Prostate gland (tissue), 2 donors: Measurements from ENCODE around the gene MYDGF. TPM values are rescaled to one million over a fixed set of nuclear protein-coding genes. Genes with fewer than 3 reads are reported as not detected.

ENCODE experiments used
- DNase-seq: peaks from one replicate; pipeline ENCODE4 v3.0.0-alpha.2; 2019; ENCODE audit warnings: low spot score
- H3K27ac ChIP-seq, 2 donors: fragments of 200-600 bp; sonication (generic); 2 replicates each; pipeline ENCODE4 v1.5.1; 2017 to 2019
- H3K27me3 ChIP-seq: fragments of 200-600 bp; sonication (generic); replicated peaks from 2 replicates; pipeline ENCODE4 v1.5.1; 2019; ENCODE audit not compliant: insufficient read depth
- H3K36me3 ChIP-seq, 2 donors: fragments of 200-600 bp; sonication (generic); 1 replicate in 1 of 2; 2 replicates in 1 of 2; pipeline versions ENCODE4 v1.5.1 to v1.8.1; 2017 to 2019
- H3K4me1 ChIP-seq: fragments of 200-600 bp; sonication (generic); replicated peaks from 2 replicates; pipeline ENCODE4 v1.5.1; 2019
- H3K4me3 ChIP-seq, 2 donors: fragments of 200-600 bp; sonication (generic); 2 replicates each; pipeline ENCODE4 v1.5.1; 2017 to 2019
- H3K9me3 ChIP-seq: fragments of 200-600 bp; sonication (generic); 2 replicates; pipeline ENCODE4 v1.5.1; 2017
- CTCF ChIP-seq, 4 experiments: fragments of 200-600 bp in 2 of 4; fragments of 450-650 bp in 2 of 4; sonication (generic) in 2 of 4; IDR thresholded peaks; 1 replicate in 3 of 4; 2 replicates in 1 of 4; pipeline ENCODE4 v1.5.1; 2016 to 2019; ENCODE audit warnings: antibody characterized with exemption in 4 of 4, mild to moderate bottlenecking in 2 of 4, moderate library complexity in 2 of 4
- POLR2A ChIP-seq: fragments of 450-650 bp; IDR thresholded peaks from one replicate; pipeline ENCODE4 v1.6.1; 2016; ENCODE audit warnings: antibody characterized with exemption, mild to moderate bottlenecking
- POLR2AphosphoS5 ChIP-seq: sonication (generic); formaldehyde crosslinking; IDR thresholded peaks from one replicate; pipeline ENCODE4 v1.6.1; 2017; ENCODE audit warnings: antibody characterized with exemption
- WGBS: methylation state at CpG from one replicate; pipeline ENCODE4 v1.1.5; 2018; 5-methylcytosine and 5-hydroxymethylcytosine counted together
- intact Hi-C: fragments of 100-400 bp; cut with DNase I; formaldehyde crosslinking; loops from one replicate; pipeline ENCODE4 v1.14.2; 2022
- total RNA-seq, 2 donors: library from RNA; depleted of rRNA; stranded (reverse); fragments of >200 nt; gene quantifications; one replicate each; pipeline ENCODE4 v1.1.0, GENCODE V29; 2016

MYDGF gene
- total RNA-seq, 2 donors from 2014 or later: 70.9 to 116 TPM

- no peaks in the 10 kb centered on the region for H3K9me3 ChIP-seq
- H3K27ac ChIP-seq: no peak overlapping the region
- TF ChIP-seq CTCF (IDR thresholded peaks at IDR 0.05): no peak
- TF ChIP-seq POLR2A: no peak
- no peak for TF ChIP-seq POLR2AphosphoS5
- no peaks in the 10 kb centered on the region for H3K4me1 ChIP-seq
- H3K4me3 ChIP-seq: no peak overlapping the region
- no peak for DNase-seq
- WGBS: 82% methylated on average over 27 of the region's 27 CpGs
- peaks cover 7 to 27% of the 10 kb centered on the region in 2 donors for H3K36me3 ChIP-seq
- no peaks in the 10 kb centered on the region for H3K27me3 ChIP-seq
- intact Hi-C loops: no loop called here
These were observed 15.4 kb downstream of the MYDGF start for GRCh38 chr19:4654437-4655361.

- Histone ChIP-seq H3K4me1 (no peaks in the 10 kb centered on the region), H3K36me3 (peaks cover 7 to 20% of the 10 kb centered on the region in 2 donors), H3K9me3 (no peaks in the 10 kb centered on the region), H3K27me3 (no peaks in the 10 kb centered on the region), H3K4me3 (no peak overlapping the region), H3K27ac (no peak overlapping the region)
- 87% methylated on average over 12 of the region's 13 CpGs for WGBS
- TF ChIP-seq POLR2A: no peak
- no peak for TF ChIP-seq CTCF (IDR thresholded peaks at IDR 0.05)
- no peak for TF ChIP-seq POLR2AphosphoS5
- DNase-seq: no peak
- intact Hi-C loops: no loop called here
These were observed 16.2 kb downstream of the MYDGF start for GRCh38 chr19:4653793-4654436.

GRCh38 chr19:4652075-4652474, 18.1 kb downstream of the MYDGF start:
- TF ChIP-seq CTCF (IDR thresholded peaks at IDR 0.05) (no peak), POLR2A (no peak), POLR2AphosphoS5 (no peak)
- intact Hi-C loops: no loop called here
- no peaks in the 10 kb centered on the region for H3K27me3 ChIP-seq
- no peaks in the 10 kb centered on the region for H3K4me1 ChIP-seq
- DNase-seq: no peak
- H3K36me3 ChIP-seq: peaks cover 2 to 6% of the 10 kb centered on the region in 2 donors
- H3K27ac ChIP-seq: no peak overlapping the region
- no peaks in the 10 kb centered on the region for H3K9me3 ChIP-seq
- no peak overlapping the region for H3K4me3 ChIP-seq
- WGBS: 95% methylated on average over 39 of the region's 44 CpGs

GRCh38 chr19:4650159-4650558, 20.0 kb downstream of the MYDGF start:
- H3K4me3 ChIP-seq: no peak overlapping the region
- H3K27ac ChIP-seq: no peak overlapping the region
- H3K9me3 ChIP-seq: no peaks in the 10 kb centered on the region
- peaks cover 0 to 6% of the 10 kb centered on the region in 2 donors for H3K36me3 ChIP-seq
- DNase-seq: no peak
- intact Hi-C loops: no loop called here
- no peaks in the 10 kb centered on the region for H3K4me1 ChIP-seq
- TF ChIP-seq POLR2AphosphoS5 (no peak), POLR2A (no peak), CTCF (IDR thresholded peaks at IDR 0.05) (no peak)
- WGBS: 74% methylated on average over 2 of the region's 2 CpGs
- H3K27me3 ChIP-seq: no peaks in the 10 kb centered on the region
